ENCODE results near the gene FAT3. TPM values are rescaled to one million over a fixed set of nuclear protein-coding genes. Genes with fewer than 3 reads are reported as not detected.

The FAT3 gene
- polyA plus RNA-seq, 1 donor from 2014 or later: 54.0 TPM

GRCh38 chr11:92269021-92269420 is 44.4 kb downstream of the FAT3 start:
- H3K36me3 ChIP-seq (ENCODE audit: insufficient read depth, low read length): no peaks in the 10 kb centered on the region

GRCh38 chr11:92269841-92270240 is 45.2 kb downstream of the FAT3 start:
- Histone ChIP-seq H3K9me2 (ENCODE audit: insufficient read depth, low read length) (no peaks in the 10 kb centered on the region), H3K27me3 (ENCODE audit: insufficient read depth, low read depth, low read length) (no peaks in the 10 kb centered on the region), H3K79me2 (replicated peaks; ENCODE audit: insufficient read depth, low read length) (peaks cover 7% of the 10 kb centered on the region), H3K4me2 (ENCODE audit: low read length) (no peak overlapping the region), H3K9ac (ENCODE audit: low read length) (no peak overlapping the region), H4K20me1 (ENCODE audit: insufficient read depth) (no peaks in the 10 kb centered on the region), H3K9me3 (ENCODE audit: low read length) (no peaks in the 10 kb centered on the region), H3F3A (ENCODE audit: insufficient read depth, low read length, poor library complexity, severe bottlenecking) (no peaks in the 10 kb centered on the region), H3K4me3 (ENCODE audit: low read length) (no peak overlapping the region), H2AFZ (ENCODE audit: low read depth, low read length) (no peak overlapping the region), H3K27ac (ENCODE audit: low read length) (no peak overlapping the region), H3K36me3 (ENCODE audit: insufficient read depth, low read length) (no peaks in the 10 kb centered on the region)
- TF ChIP-seq REST (IDR thresholded peaks at IDR 0.05; ENCODE audit: borderline replicate concordance) (no peak), SMC3 (conservative IDR thresholded peaks at IDR 0.05; ENCODE audit: poor library complexity) (no peak), EZH2 (IDR thresholded peaks at IDR 0.05; ENCODE audit: borderline replicate concordance, insufficient read depth, low read length, poor library complexity, severe bottlenecking) (no peak), TAF1 (IDR thresholded peaks at IDR 0.05; ENCODE audit: low read depth) (no peak), RAD21 (conservative IDR thresholded peaks at IDR 0.05) (no peak), EP300 (conservative IDR thresholded peaks at IDR 0.05; ENCODE audit: poor library complexity, severe bottlenecking) (no peak)

More at GRCh38 chr11:92269021-92269420, 44.4 kb downstream of the FAT3 start:
- peaks cover 7% of the 10 kb centered on the region for H3K79me2 ChIP-seq (replicated peaks; ENCODE audit: insufficient read depth, low read length)
- H3K4me3 ChIP-seq (ENCODE audit: low read length): no peak overlapping the region
- no peak overlapping the region for H2AFZ ChIP-seq (ENCODE audit: low read depth, low read length)
- TF ChIP-seq REST (IDR thresholded peaks at IDR 0.05; ENCODE audit: borderline replicate concordance) (no peak), CTCF (IDR thresholded peaks at IDR 0.05; ENCODE audit: poor library complexity, severe bottlenecking) (no peak), POLR2AphosphoS5 (IDR thresholded peaks at IDR 0.05) (no peak), TAF1 (IDR thresholded peaks at IDR 0.05; ENCODE audit: low read depth) (no peak), EP300 (conservative IDR thresholded peaks at IDR 0.05; ENCODE audit: poor library complexity, severe bottlenecking) (no peak), RAD21 (conservative IDR thresholded peaks at IDR 0.05) (no peak), MXI1 (conservative IDR thresholded peaks at IDR 0.05; ENCODE audit: poor library complexity, severe bottlenecking) (no peak), EZH2 (IDR thresholded peaks at IDR 0.05; ENCODE audit: borderline replicate concordance, insufficient read depth, low read length, poor library complexity, severe bottlenecking) (no peak), SMC3 (conservative IDR thresholded peaks at IDR 0.05; ENCODE audit: poor library complexity) (no peak)
- no peaks in the 10 kb centered on the region for H4K20me1 ChIP-seq (ENCODE audit: insufficient read depth)
- H3K9me2 ChIP-seq (ENCODE audit: insufficient read depth, low read length): no peaks in the 10 kb centered on the region
- no peak overlapping the region for H3K27ac ChIP-seq (ENCODE audit: low read length)
- no peaks in the 10 kb centered on the region for H3K9me3 ChIP-seq (ENCODE audit: low read length)
- no peaks in the 10 kb centered on the region for H3K27me3 ChIP-seq (ENCODE audit: insufficient read depth, low read depth, low read length)
- no peak overlapping the region for H3K9ac ChIP-seq (ENCODE audit: low read length)
- H3F3A ChIP-seq (ENCODE audit: insufficient read depth, low read length, poor library complexity, severe bottlenecking): no peaks in the 10 kb centered on the region
- H3K4me2 ChIP-seq (ENCODE audit: low read length): no peak overlapping the region

Measured in neural cell (in vitro differentiated cells).